ENCODE results near the gene BYSL. TPM values are rescaled to one million over a fixed set of nuclear protein-coding genes. Genes with fewer than 3 reads are reported as not detected.

The BYSL gene
- polyA plus RNA-seq, 1 donor (not counting 4 experiments of a cell fraction or from before 2014, with no cell fraction given): 34.3 TPM

GRCh38 chr6:41939176-41939847, 18.0 kb downstream of the BYSL start:
- no peak for FAIRE-seq
- no peaks in the 10 kb centered on the region for H3K27me3 ChIP-seq (ENCODE audit: control insufficient read depth, extremely low read depth, insufficient read depth, low read length)
- H3K9me1 ChIP-seq (ENCODE audit: control insufficient read depth, extremely low read depth, insufficient read depth, low read length): no peaks in the 10 kb centered on the region
- H3K4me2 ChIP-seq (ENCODE audit: control insufficient read depth, extremely low read depth, insufficient read depth, low read depth, low read length): peak overlapping the region; percentile 91
- H4K20me1 ChIP-seq (ENCODE audit: control insufficient read depth, extremely low read depth, insufficient read depth, low read length): no peaks in the 10 kb centered on the region
- H3K79me2 ChIP-seq (ENCODE audit: control insufficient read depth, insufficient read depth, low read length): peaks cover 29% of the 10 kb centered on the region
- H3K27ac ChIP-seq (ENCODE audit: control insufficient read depth, insufficient read depth, low read length): no peak overlapping the region
- no peak overlapping the region for H3K9ac ChIP-seq (ENCODE audit: control insufficient read depth, extremely low read depth, insufficient read depth, low read length)
- no peaks in the 10 kb centered on the region for H3K9me3 ChIP-seq (ENCODE audit: control insufficient read depth, low read depth, low read length)
- H3K4me3 ChIP-seq (ENCODE audit: control insufficient read depth in 2 of 3, extremely low read depth in 1 of 3, insufficient read depth in 2 of 3, low read depth in 1 of 3, low read length in 3 of 3): peak overlapping the region; percentile 65 to 88 (median 86)
- peaks cover 32% of the 10 kb centered on the region for H3K4me1 ChIP-seq (ENCODE audit: control insufficient read depth, extremely low read depth, insufficient read depth, low read length)
- dilution Hi-C loops (cut with MboI; ENCODE audit: extremely low pct_ligation_motif_present, low sequenced_read_pairs): no loop called here
- TF ChIP-seq CTCF (optimal IDR thresholded peaks at IDR 0.05 in 1 of 3, IDR thresholded peaks at IDR 0.05 in 1 of 3, conservative IDR thresholded peaks at IDR 0.05 in 1 of 3; ENCODE audit: extremely low read depth in 1 of 3, insufficient read depth in 2 of 3, low read length in 3 of 3) (no peak), EZH2 (IDR thresholded peaks at IDR 0.05; ENCODE audit: low read length) (no peak)
- peaks cover 18 to 20% of the 10 kb centered on the region in 2 experiments for H3K36me3 ChIP-seq (ENCODE audit: control insufficient read depth in 2 of 2, extremely low read depth in 1 of 2, insufficient read depth in 2 of 2, low read length in 2 of 2)
- no peak overlapping the region for H2AFZ ChIP-seq (ENCODE audit: control insufficient read depth, low read length)
- no peak for DNase-seq (ENCODE audit: low read depth, low spot score)

- Histone ChIP-seq H3K4me3 (ENCODE audit: control insufficient read depth in 2 of 3, extremely low read depth in 1 of 3, insufficient read depth in 2 of 3, low read depth in 1 of 3, low read length in 3 of 3) (peak overlapping the region; percentile 65 to 88 (median 86)), H3K27ac (ENCODE audit: control insufficient read depth, insufficient read depth, low read length) (peak overlapping the region; percentile 42), H3K9me3 (ENCODE audit: control insufficient read depth, low read depth, low read length) (no peaks in the 10 kb centered on the region), H3K9ac (ENCODE audit: control insufficient read depth, extremely low read depth, insufficient read depth, low read length) (peak overlapping the region; percentile 73), H3K27me3 (ENCODE audit: control insufficient read depth, extremely low read depth, insufficient read depth, low read length) (no peaks in the 10 kb centered on the region), H3K4me2 (ENCODE audit: control insufficient read depth, extremely low read depth, insufficient read depth, low read depth, low read length) (peak overlapping the region; percentile 91), H3K9me1 (ENCODE audit: control insufficient read depth, extremely low read depth, insufficient read depth, low read length) (no peaks in the 10 kb centered on the region), H2AFZ (ENCODE audit: control insufficient read depth, low read length) (peak overlapping the region; percentile 76), H3K36me3 (ENCODE audit: control insufficient read depth in 2 of 2, extremely low read depth in 1 of 2, insufficient read depth in 2 of 2, low read length in 2 of 2) (peaks cover 13 to 15% of the 10 kb centered on the region in 2 experiments), H4K20me1 (ENCODE audit: control insufficient read depth, extremely low read depth, insufficient read depth, low read length) (no peaks in the 10 kb centered on the region), H3K79me2 (ENCODE audit: control insufficient read depth, insufficient read depth, low read length) (peaks cover 29% of the 10 kb centered on the region), H3K4me1 (ENCODE audit: control insufficient read depth, extremely low read depth, insufficient read depth, low read length) (peaks cover 32% of the 10 kb centered on the region)
- no peak for TF ChIP-seq EZH2 (IDR thresholded peaks at IDR 0.05; ENCODE audit: low read length)
- no peak for TF ChIP-seq CTCF (optimal IDR thresholded peaks at IDR 0.05 in 1 of 3, IDR thresholded peaks at IDR 0.05 in 1 of 3, conservative IDR thresholded peaks at IDR 0.05 in 1 of 3; ENCODE audit: extremely low read depth in 1 of 3, insufficient read depth in 2 of 3, low read length in 3 of 3)
- dilution Hi-C loops (cut with MboI; ENCODE audit: extremely low pct_ligation_motif_present, low sequenced_read_pairs): no loop called here
- no peak for FAIRE-seq
- DNase-seq (ENCODE audit: low read depth, low spot score): no peak
Observed at GRCh38 chr6:41939848-41940758, 18.8 kb downstream of the BYSL start.
